ENCODE data around the gene TMEM271.

The TMEM271 gene, protein sequence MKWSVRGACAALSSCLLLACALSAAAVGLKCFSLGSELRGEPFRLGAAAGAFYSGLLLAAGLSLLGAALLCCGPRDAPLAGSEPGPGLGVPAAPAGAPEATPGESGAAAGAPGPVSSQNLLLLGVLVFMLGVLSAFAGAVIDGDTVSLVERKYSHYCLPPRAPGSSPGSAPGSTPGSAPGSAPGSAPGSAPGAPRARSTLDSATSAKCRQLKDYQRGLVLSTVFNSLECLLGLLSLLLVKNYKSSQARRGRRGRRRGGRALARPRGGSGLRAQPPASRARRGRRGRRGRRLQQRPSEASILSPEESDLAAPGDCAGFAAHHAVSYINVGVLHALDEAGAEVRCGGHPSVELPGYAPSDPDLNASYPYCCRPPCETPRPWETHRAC

GRCh38 chr4:576245-576821 is at the start of gene TMEM271:
TSS of gene TMEM271 (minus strand) at chr4:576295. CDS start at chr4:576062, 233 bp downstream.
- CTCF ChIA-PET = interaction anchor here (0.8 kb wide), 1 partner anchor 99 kb away, joined by 3 read pairs; no protein-coding TSS in a partner anchor
- DNase-seq (ENCODE audit: low spot score) = no peak
- no peak for TF ChIP-seq CTCF (conservative IDR thresholded peaks at IDR 0.05; ENCODE audit: low read depth)
- no peak within 1 kb of the TSS for H3K27ac ChIP-seq
- POLR2A ChIA-PET (ENCODE audit: low non-redundant PET) = no interaction called here

- POLR2A ChIA-PET (ENCODE audit: low non-redundant PET) = no interaction called here
- CTCF ChIA-PET = no interaction called here
- DNase-seq (ENCODE audit: low spot score) = no peak
- TF ChIP-seq CTCF (conservative IDR thresholded peaks at IDR 0.05; ENCODE audit: low read depth) = no peak
- no peak overlapping the region for H3K27ac ChIP-seq
Observed at GRCh38 chr4:625631-626161, 49.6 kb upstream of the TMEM271 start.

- DNase-seq (ENCODE audit: low spot score) = no peak
- H3K27ac ChIP-seq = no peak within 1 kb of the TSS
- ChIA-PET POLR2A (ENCODE audit: low non-redundant PET) (no interaction called here), CTCF (interaction anchor here (0.6 kb wide), 1 partner anchor 100 kb away, joined by 3 read pairs; no protein-coding TSS in a partner anchor)
- no peak for TF ChIP-seq CTCF (conservative IDR thresholded peaks at IDR 0.05; ENCODE audit: low read depth)
Observed at GRCh38 chr4:624705-625590, 48.9 kb upstream of the TMEM271 start, which contains the start of gene PDE6B. TSS of gene PDE6B (plus strand) at chr4:625573. CDS start at chr4:625627, 54 bp downstream.

DNA sequence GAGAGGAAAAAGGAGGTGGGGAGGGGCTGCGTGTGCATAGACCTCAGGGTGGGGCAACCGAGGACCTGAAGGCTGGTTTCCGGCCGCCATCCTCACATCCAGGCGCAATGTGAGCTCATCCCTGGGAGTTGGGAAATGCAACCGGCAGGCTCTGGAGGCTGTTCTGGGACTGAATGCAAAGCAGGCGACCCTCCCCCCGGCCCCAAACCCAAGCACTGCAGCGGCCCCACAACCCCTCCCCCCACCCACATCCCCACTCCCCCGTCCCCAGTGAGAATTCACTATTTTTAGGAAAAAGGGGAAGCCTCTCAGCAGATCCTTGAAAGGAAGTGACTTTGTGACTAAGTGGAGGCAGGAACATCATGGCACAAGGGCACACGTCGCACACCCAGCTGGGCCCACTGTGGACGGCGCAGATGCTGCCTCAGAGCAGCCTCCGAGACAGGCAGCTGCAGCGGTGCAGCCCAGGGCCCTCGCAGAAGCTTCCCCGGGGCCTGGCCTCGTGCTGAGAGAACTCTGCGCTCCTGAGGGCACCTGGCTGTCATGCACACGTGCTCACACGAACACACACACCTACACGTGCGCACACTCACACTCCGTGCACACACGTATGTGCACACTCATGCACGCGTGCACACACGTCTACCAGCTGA is 47.9 kb upstream of the TMEM271 start:
- DNase-seq (ENCODE audit: low spot score) = no peak
- CTCF ChIA-PET = interaction anchor here (0.7 kb wide), 1 partner anchor 12 kb away, joined by 4 read pairs; no protein-coding TSS in a partner anchor
- TF ChIP-seq CTCF (conservative IDR thresholded peaks at IDR 0.05; ENCODE audit: low read depth) = no peak
- no peak overlapping the region for H3K27ac ChIP-seq
- POLR2A ChIA-PET (ENCODE audit: low non-redundant PET) = no interaction called here

- no peak overlapping the region for H3K27ac ChIP-seq
- CTCF ChIA-PET = interaction anchor here (0.7 kb wide), 2 partner anchors 12 to 22 kb away, joined by 3 to 4 read pairs; no protein-coding TSS in a partner anchor
- POLR2A ChIA-PET (ENCODE audit: low non-redundant PET) = no interaction called here
- DNase-seq (ENCODE audit: low spot score) = no peak
- TF ChIP-seq CTCF (conservative IDR thresholded peaks at IDR 0.05; ENCODE audit: low read depth) = no peak
Observed at GRCh38 chr4:622996-623913, 47.2 kb upstream of the TMEM271 start.

Measured in RWPE1 (cell line).